GM21515 (cell line): ENCODE data around the gene CENPB.

Experiments used
- ATAC-seq: cut with Tn5 transposase; IDR thresholded peaks from one replicate; pipeline ENCODE4 v1.9.1; 2021; ENCODE audit not compliant: unreplicated experiment

Gene CENPB

DNA sequence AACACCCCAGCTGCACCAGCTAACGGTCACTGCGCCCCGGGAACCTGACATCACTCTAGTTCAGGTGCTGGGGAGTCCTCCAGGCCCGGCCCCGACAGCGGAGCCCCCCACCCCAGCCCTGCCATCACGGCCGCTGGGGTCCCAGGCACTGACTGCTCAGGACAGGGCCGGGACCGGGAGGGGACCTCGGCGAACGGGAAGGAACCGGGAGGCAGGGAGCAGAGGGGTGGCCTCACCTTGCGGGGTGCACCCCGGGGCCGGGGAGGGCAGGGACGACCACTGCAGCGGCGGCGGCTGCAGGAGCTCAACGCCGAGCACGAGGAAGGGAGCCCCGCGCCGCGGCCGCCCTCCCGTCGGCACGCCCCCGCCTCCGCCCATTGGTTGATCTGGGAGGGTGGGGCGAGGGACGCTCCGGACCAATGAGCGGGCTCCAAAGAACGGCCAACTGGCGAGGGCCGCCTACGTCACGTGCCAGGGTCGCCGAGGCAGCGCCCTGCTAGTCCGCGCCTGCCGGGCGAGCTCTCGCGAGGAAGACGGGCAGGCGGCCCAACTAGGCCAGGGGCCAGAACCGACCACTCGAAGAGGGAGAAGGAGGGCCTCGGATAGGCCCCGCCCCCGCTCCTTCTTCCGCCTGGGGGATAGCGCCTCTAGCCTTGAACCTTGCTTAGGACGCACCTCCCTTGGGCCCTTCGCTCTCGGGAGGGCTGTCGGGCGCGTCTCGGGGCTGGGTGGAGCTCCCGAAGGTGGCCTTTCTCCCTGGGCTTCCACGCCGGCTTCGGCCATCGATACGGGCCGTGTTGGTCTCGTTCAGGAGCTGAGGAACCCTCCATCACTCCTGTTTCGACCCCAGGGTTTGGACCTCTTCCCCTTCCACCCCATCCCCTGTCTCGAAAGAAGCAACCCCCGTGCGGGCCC is 18.9 kb downstream of the CENPB start, which contains the start of gene ADISSP:
TSS of gene ADISSP (minus strand) at position 327 of the 915 bp plus-strand sequence. CDS start 7,653 bp downstream, outside the sequence.
- peak; percentile 94 for ATAC-seq

DNA sequence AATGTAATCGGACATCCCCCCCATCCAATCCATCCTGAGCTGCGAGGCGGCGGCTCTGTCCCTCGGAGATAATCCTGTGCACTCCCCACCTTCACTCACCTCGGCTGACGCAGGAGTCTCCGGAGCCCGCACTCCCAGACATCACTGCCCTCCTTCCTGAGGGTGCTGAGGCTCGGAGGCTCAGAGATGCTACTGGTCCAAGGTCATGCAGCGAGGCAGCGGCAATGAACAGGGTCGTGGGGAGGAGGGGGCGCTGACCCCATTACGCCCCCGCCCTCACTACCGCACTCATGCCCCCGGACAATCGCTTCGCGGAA is 19.5 kb downstream of the CENPB start:
- ATAC-seq: no peak

DNA sequence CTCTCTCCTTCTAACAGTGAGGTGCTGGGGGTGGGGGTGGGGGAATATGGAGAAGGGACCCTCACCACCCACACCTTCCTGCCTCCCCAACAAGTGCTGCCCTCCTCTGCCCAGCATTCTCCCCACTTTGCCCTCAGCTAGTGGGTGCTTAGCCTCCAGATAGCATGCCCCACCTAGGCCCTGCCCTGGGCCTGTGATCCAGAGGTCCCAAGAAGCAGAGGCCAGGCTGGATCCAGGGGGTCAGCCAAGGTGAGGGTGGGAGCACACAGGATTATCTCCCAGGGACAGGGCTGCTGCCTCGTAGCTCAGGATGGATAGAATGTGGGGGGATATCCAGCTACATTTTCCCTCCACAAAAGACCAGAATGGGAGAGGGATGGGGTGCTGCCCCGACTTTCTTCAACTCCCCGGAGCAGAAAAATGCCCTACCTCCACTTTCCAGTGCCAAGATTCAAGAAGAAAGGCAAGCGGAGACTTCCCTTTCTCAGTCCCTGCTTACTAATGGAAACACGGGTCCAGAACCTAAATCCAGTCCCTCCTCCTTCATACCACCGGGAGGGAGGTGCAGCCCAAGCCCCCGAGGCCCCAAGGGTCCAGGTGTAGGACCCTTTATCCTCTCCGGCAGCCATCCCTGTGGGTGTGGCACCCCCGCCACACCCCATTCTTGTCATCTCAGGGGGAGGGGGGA is 20.0 kb downstream of the CENPB start:
- no peak for ATAC-seq

DNA sequence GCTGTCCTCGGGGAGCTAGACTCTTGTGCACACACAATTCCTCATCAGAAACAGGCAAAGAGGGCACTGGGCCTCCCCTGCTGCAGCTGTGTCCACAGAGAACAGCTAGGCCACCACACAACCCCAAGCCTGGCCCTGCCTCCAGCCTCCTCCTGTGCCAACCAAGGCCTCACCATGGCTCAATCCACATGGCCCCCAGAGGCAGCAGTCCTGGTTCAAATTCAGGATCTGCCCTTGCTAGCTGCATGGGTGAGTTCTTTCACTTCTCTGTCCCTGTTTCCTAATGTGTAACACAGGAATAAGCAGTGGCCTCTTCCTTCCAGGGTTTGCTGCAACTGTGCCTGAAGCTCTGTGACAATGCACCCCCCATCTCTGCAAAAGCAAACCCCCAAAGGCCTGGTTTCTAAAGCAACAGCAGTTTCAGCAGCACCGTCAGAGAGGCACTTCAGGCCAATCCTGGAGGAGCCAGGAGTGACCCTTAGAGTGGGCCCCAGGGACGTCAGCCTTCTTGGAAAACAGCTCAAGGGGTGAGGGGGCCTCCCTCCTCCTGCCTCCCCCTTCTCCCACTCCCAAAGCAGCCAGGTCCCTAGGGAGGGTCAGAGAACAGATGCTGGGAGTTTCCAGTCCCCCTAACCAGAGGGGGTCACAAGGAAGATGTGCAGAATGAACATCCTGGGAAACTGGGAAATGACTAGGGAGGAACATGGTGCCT is 21.2 kb downstream of the CENPB start:
- ATAC-seq: no peak

DNA sequence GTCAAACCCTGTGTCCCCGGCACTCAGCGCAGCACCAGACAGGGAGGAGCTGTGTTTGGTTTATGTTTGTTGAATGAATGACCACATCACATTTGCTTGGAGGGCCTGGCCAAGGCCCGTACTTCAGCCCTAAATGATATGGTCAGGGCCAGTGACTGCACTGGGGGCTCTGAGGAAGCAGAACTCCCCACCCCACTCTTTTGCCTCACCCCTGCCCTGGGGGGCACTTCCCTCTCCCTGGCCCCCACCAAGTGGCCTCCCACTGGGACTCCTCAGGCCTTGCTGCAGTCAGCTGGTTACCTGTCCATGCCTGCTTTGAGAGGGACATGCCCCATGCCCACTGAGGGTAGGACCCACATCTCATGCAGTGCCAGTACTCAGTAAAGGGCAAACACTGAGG is 21.9 kb downstream of the CENPB start:
- ATAC-seq: no peak

DNA sequence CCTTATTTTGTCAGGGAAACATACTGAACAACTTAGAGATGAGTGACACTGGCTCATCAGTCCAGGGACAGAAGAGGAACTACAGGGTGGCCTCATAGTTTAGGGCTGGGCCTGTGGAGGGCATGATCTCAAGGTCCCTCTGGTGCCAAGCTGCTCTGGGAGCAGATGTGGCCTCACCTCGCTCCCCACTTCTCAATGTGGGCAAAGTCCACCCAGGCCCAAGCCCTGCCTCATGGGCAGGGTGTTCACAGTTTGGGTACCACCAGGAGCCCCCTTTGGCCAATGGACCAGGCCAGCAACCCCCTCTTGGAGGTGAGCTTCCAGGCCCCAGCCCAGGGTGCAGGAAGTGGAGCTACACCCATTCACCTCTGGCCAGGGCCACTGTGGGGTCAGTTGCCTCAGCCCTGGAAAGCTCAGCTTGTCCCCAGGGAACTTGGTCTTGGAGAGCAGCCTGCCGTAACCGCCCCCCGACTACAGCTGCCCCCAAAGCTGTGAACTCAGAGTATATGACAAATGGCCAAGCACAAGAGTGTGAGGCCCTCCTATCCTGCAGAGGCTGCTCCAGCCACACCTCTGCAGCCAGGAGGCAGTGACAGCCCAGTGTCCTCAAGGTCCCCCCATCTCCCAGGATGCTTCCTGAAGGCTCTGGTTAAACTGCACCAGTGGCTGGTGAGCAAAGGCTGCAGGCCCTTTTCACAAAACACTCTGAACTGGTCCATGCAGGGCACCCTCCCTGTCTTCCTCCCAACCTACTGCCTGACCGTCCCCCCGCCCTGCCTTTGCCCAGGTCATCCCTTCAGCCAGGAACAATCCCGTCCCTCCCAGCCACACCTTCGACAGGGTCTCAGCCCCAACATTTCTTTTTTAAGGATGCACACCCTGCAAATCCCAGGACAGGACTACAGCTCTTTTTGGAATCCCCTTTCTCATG is 22.6 kb downstream of the CENPB start:
- no peak for ATAC-seq

DNA sequence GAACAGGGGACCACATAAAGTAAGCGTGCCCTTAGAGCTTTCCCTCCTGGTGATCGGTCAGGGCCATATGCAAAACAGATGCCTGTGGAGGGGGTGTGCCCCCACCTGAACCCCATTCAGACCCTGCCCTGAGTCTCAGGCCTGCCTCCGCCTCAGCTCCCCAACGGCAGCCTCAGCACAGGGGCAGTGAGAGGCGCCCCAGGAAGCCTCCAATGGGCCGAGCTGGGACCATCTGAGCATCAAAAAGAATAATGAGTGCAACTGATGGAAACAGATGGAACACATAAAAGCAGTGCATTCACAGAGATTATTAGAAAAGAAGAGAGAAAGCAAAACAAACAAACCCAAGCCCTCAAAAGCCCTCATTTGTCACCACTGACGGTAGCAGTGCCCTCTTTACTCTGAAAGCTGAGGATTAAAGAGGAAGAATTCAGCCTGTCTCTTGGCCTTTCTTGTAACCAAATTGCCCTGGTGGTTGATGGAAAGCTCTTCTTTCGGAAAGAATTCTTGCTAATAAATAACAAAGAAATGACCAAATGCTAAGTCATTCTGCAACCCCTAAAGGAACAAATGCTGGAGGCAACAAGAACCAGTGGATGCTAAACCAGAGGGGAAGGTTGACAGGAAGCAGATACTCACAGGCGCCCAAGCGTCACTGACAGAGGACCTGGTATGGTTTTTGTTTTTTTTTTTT is 25.7 kb downstream of the CENPB start:
- ATAC-seq: no peak

DNA sequence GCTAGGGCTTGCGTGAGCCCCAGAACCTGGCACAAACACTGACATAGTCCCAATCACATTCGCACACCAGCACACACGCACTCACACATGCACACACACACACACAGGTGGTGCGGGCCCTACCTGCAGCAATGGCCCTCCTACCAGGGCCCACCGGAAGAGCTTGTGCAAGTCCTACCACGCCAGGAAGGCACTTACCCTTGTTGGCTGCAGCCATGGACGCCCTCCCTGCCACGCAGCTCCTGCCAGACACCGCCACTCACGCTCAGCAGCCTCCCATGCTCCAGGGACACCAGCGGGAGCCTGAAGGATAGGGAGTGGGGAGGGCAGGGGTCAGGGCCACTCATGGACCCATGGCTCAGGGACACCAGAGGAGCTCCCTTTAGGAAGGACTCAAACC is 26.7 kb downstream of the CENPB start:
- no peak for ATAC-seq

DNA sequence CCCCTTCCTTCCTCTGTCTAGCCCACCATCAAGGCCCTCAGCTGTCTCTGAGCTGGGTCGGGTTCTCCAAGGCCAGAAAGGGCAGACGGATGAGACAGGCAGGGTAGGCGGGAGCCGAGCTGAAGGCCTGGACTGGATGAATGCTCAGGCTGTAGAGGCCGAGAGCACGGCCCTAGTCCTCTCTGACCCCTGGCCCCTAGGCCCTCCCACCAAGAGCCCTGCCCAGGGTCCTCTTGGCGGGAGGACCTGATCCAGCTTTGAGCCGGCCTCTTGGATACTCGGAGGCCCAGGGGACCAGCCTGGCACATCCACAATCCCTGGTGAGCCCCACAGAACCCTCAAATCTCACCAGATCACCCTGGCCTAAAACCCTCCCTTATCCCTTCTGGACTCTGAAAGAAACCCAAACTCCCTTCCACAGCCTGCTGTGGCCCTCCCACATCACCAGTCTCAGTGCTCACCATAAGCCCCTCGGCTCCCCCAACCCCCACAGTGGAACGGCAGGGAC is 27.2 kb downstream of the CENPB start:
- no peak for ATAC-seq

DNA sequence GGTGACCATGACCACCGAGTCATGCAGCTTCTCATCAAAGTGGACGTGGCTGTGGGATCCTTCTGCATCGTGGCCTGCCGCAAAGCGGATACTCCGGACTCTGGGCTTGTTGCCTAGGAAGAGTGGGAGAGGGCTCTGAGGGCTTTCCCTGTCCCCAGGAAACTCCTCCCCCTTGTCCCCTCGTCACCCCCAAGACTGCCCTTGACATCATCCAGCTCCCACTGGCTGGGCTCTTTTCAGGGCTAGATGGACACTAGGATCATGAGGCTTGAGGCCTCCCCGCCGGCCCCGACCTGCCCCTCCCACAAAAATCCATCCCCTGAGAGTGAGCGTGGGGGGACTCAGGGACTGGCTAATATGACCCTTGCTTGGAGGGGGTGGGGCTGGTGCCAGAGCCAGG is 28.0 kb downstream of the CENPB start:
- no peak for ATAC-seq

DNA sequence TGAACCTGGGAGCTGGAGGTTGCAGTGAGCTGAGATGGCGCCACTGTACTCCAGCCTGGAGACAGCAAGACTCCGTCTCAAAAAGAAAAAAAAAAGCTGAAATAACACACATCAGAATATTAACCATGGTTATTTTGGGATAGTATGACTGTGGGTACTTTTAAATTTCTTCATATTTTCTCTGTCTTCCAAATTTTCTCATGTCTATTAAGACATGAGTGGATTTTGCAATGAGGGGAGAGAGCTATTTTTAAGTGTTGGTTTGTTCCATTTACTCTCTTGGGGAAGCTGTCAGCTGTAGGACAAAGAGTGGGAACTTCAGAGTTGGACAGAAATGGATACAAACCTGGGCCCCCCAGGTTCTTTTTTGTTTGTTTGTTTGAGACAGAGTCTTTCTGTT is 29.3 kb downstream of the CENPB start:
- ATAC-seq: no peak

DNA sequence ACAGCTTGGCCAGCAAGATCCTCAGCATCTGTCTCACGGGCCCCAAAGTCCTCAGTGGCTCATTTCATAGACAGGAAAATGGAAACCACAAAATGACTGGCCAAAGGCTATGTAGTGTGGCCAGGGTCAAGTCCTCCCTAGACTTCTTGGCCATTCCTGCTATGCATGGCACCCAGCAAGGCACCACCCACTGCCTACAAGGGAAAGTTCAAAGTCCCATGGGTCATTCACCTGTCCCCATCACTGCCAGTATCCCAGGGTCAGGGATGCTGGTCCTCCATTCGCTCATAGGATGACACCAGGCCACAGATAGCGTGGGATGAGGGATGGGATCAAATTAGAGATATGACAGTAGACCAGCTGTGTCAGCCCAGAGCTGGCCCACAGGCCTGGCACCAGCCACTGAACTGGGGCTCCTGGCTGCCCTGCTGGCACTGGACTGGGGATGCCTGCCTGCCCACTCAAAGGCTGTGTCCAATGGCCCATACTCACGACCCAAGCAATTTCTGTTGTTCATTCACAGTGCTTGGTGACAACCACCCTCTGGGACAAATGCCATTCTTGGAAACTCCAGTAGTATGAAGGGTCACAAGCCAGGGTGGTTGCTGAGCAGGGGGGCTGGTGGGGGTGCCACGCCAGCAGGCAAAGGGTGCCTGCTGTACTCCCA is 30.6 kb downstream of the CENPB start:
- ATAC-seq: no peak

DNA sequence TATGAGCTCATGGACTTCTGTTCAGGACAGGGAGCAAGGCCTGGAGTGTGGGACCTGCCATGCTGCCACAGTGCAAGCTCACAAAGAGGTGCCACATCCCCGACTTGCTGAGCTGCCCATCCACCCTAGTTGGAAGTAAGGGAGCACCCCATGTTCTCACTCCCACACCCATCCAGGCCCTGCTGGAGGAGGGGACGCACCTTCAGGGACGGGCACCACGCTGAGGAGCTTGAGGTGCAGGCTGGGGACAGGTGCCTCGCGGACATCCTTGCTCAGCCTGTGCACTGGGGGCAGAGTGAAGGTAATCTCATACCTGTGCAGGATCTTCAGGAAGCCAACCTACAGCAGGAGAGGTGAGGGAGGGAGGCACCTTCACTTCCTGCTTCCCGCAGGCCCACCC is 31.3 kb downstream of the CENPB start:
- no peak for ATAC-seq

DNA sequence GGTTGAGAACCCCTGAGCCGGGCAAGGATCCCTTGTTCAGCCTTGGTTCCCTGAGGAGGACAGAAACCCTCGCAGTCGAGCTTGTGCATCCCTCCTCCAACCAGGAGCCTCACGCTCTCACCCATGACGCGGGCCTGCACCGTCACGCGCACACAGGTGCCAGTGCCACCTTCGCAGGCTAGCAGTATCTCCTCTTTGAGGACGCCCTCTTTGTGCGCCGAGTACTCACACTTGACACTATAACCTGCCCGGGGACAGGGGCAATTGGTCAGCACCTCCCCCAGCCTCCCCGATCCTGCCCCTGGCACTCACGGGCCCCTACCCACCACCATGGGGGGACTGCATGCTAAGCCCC is 32.3 kb downstream of the CENPB start:
- no peak for ATAC-seq

DNA sequence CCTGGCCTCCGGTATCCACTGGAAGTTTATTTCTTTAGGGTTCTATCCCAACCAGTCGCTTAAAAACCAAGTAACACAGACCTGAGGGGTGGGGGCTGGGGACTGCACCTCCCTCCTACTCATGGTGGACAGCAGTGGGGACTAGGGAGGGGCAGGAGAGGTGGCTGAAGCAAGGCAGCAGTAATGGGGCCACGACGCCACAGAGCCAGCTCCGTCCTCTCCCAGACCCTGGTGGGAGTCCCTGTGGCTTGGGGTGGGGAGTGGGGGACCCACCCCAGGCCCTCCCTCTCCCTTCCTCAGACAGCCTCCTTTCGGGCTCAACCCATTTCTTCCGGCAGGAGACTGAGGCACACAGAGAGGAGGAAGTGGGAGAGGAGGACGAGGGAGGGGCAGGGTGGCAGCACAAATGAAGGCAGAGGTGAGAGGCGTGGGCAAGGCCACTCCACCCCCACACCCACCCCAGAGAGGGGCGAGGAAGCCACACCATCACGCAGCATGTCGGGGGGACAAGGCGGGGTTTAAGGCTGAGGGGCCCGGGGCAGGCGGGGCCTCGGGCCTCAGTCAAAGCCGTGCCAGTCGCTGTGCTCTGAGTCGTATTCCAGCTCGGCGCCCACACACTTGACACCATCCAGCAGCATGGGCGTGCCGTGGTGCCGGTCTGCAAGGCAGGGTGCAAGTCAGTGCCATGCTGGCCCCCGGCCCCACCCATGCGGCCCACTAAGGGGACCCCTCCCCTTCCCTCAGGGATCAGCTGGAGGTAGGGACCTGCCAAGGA is 32.9 kb downstream of the CENPB start:
- no peak for ATAC-seq

DNA sequence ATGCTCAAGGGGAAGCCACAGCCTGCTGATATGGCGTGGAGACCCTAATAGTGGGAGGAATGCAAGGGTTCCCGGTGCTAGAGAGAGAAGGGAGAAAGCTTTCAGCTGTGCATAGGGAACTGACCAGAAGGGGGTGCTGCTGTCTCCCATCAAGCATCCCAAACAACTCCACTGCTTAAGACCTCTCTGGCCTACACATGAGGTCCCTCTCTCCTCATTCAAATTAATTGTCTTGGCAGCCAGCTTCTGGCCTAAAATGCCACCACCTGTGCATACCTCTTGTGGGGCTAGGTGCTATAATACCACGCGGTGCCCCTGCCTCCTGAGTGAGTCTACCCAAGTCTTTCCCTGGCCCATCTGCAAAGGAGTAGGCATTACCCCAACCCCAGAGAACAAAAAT is 33.4 kb downstream of the CENPB start:
- ATAC-seq: no peak

DNA sequence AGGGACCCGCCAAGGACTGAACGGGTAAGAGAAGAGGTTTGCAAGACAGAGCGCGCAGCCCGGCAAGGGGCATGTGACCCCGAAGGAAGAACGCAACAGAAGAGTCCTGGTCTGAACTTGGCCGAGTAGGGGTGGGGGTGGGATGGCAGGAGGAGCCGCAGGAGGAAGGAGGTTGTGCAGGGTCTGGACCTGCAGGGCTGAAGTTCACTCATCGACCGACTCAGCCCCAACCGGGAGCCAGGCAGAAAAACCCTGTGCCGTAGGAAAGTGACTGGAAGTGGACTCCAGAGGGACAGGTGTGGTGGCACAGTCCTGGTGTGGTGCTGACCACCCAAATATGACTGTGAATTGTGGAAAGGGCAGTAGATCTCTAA is 34.2 kb downstream of the CENPB start:
- ATAC-seq: no peak

DNA sequence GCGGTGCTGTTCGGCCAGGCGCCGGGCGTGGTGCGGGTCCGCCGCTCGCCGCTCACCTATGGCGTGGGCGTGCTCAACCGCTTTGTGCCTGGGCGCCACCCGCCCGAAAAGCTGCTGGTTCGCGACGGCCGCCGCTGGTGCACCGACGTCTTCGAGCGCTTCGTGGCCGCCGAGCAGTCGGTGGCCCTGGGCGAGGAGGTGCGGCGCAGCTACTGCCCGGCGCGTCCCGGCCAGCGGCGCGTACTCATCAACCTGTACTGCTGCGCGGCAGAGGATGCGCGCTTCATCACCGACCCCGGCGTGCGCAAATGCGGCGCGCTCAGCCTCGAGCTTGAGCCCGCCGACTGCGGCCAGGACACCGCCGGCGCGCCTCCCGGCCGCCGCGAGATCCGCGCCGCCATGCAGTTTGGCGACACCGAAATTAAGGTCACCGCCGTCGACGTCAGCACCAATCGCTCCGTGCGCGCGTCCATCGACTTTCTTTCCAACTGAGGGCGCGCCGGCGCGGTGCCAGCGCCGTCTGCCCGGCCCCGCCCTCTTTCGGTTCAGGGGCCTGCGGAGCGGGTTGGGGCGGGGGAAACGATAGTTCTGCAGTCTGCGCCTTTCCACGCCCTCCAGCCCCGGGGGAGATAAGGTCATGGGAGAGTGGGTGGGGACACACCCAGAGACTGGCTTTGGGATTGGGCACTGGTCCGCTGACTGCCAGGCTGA is 34.7 kb downstream of the CENPB start:
- no peak for ATAC-seq
